ENCODE results near the gene YTHDC1.

YTHDC1 gene

DNA sequence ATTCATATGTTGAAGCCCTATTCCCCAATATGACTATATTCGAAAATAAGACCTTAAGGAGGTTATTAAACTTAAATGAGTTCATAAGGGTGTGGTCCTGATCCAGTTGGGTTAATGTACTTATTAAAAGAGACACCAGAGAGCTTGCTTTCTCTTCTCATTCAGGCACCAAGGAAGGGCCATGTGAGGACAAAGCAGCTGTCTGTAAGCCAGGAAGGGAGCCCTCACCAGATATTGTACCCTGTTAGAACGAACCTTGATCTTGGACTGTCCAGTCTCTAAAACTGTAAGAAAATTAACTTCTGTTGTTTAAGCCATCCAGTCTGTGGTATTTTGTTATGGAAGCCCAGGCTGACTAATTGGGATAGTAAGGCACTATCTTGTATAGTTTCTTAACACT, 9.1 kb upstream of the YTHDC1 start:
- no peak for DNase-seq (ENCODE audit: low spot score)

DNA sequence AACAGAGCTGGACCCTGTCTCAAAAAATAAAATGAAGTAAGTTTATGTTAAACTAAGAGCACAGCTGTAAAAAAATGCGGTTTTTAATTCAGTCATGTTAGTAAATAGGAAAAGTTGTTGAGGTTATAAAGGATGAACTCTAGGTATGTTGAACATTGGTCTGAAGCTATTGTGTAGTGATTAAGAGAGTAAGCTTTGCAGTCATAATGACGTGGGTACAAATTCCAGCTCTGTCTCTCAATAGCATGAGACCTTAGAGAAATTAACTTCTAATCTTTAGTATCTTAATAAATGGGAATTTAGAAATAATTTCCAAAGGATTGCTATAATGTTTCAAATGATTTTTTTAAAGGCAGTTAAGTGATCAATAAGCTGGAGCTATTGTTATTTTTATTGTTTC, 2.9 kb upstream of the YTHDC1 start:
- no peak for DNase-seq (ENCODE audit: low spot score)

DNA sequence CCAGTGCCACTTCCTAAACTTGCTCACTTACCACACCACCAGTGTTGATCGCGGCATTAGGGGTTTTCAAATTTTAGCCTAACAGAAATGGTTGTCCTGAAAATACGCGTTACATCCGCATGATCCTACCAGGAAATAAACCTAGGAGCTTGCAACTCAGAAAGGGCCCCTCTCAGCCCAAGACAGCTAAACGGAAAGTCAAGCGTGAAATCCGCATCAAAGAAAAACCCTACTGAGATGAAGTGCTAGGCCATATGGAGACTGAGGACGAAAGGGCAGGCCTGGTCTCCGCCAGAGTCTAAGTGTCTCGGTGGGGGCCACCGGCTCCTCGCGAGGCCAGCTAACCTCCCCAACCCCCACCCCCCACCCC, 626 bp downstream of the YTHDC1 start:
- no peak for DNase-seq (ENCODE audit: low spot score)

DNA sequence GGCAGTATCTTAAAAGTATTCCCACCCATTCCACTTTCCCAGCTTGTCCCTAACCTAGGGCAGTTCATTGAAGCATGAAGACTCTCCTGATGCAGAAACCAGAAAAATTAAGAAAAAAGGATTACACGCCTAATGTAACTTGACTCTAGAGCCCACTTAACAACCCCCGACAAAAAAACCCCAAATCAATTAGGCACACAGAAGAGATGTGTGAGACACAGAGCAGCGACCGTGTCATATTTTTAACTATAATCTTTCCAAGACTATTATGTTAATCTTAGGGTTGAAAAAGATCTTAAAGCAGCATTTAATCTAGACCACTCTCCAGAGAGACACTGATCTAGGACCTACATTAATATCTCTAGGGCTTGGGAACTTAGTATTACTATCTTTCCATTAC, 1.3 kb downstream of the YTHDC1 start:
- DNase-seq (ENCODE audit: low spot score) = no peak

DNA sequence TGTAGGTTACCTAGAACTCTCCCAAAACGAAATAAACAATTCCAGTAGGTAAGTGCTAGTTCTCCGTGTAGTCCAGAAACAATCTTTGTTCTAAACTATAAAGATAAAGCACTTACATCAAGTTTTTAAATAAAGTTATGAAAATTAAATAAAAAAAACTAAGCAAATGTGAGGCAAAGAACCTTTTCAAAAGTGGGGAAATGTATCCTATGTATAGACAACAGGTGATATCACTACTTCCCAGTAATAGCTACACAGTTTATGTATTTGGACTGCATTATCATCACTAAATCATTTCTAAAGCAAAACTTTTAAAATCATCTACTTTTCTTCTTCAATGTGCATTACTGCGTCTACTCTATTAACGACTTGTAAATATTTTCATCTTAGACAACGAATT, 2.0 kb downstream of the YTHDC1 start:
- DNase-seq (ENCODE audit: low spot score) = no peak

DNA sequence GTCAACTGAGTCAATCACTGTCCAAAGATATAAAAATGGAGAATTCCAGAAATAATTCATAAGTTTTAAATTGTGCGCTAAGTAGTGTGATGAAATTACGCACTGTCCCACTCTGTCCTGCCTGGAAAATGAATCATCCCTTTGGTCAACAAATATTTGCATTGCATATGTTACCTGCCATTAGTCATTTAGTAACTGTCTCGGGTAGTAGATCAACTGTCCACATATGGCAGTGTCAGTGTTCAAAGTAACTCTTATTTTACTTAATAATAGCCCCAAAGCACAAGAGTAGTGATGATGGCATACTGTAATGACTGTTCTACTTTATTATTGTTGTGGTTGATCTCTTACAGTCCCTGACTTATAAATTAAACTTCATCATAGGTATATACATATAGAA, 3.4 kb downstream of the YTHDC1 start:
- DNase-seq (ENCODE audit: low spot score) = no peak

DNA sequence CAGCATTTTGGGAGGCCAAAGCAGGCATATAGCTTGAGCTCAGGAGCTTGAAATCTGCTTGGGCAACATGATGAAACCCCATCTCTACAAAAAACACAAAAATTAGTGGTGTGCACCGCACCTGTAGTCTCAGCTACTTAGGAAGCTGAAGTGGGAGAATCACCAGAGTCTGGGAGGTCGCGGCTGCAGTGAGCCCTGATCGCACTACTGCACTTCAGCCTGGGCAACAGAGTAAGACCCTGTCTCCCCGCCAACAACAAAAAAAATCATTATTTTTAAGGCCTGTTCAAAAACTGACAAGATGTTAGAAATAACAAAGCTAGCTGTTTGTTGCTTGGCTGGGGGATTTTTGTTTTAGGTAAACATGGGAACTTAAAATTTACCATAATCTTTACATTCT, 5.1 kb downstream of the YTHDC1 start:
- no peak for DNase-seq (ENCODE audit: low spot score)

DNA sequence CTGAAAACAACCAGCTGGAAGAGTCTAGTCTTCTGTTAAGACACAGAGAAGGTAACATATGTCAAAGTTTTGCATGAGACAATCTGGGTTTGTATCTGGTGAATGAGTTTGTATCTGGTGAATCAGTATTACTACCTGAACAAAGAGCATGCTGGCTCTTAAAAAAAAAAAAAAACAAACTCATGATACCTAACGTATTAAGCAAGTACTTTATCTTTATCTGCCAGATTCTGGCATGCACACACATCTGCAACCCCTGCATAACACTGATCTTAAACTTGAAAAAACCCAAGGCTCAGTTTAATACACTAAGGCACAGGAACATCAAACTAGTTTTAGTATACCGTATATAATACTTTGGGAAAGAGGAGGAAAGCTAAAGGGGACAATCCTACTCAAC, 5.8 kb downstream of the YTHDC1 start:
- DNase-seq (ENCODE audit: low spot score) = no peak

DNA sequence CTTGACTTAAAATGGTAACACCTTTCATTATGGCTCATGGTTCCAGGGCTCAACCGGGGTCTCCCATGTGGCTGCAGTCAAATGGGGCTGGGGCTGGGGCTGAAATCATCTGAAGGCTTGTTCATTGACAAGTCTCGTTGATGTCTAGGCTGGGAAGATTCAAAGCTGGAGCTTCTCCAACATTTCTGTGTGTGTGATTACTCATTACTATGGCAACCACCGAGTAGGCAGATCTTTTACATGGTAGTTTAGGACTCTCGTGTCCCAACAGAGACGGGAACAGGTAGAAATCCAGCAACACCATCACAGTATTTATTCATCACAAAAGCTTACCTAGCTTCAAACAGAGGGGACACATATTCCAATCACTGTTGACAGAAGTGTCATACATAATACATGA, 7.8 kb downstream of the YTHDC1 start:
- DNase-seq (ENCODE audit: low spot score) = no peak

DNA sequence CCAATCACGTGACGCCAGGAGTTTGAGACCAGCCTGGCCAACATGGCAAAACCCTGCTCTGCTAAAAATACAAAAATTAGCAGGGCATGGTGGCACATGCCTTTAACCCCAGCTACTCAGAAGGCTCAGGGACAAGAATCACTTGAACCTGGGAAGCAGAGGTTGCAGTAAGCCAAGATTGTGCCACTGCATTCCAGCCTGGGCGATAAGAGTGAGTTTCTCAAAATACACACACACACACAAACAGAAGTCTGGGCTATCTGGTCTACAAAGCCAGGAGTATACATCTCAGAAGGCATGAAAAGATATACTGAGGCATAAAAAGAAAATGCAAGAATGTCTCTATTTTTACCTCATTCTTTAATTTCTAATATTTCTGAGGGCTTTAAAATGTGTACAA, 11.3 kb downstream of the YTHDC1 start:
- DNase-seq (ENCODE audit: low spot score) = no peak

DNA sequence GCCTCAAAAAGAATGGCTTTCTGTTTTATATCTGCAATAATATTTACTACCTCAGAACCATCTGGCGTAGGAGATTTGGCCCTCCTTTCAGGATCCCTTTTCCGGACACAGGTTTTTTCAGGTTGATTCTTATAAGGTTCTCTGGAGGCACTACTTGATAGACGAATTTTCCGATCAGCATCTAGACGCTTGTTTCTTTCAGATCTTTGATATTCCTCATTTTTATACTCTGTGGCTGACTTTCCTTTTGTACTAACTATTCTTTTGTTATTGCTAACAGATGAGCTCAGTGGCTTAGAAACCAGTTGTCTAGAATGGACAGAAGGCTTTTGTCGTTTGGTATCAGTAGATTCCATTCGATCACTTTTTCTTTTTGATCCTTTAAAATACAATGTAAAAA, 12.4 kb downstream of the YTHDC1 start:
- no peak for DNase-seq (ENCODE audit: low spot score)

DNA sequence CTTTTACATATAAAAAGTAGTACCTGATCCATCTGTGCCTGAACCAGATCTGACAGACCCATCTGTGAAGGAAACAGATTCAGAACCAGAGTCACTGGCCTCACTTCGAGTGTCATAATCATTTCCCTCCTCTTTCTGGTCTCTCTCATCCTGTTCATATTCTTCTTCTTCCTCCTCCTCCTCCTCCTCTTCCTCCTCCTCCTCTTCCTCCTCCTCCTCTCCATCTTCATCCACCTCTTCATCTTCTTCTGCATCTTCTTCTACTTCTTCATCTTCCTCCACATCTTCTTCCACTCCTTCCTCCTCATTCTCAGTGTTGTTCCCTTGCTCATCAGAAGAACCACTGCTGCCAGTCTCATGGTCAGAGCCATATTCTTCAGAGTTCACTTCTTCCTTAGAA, 12.9 kb downstream of the YTHDC1 start:
- DNase-seq (ENCODE audit: low spot score) = no peak

DNA sequence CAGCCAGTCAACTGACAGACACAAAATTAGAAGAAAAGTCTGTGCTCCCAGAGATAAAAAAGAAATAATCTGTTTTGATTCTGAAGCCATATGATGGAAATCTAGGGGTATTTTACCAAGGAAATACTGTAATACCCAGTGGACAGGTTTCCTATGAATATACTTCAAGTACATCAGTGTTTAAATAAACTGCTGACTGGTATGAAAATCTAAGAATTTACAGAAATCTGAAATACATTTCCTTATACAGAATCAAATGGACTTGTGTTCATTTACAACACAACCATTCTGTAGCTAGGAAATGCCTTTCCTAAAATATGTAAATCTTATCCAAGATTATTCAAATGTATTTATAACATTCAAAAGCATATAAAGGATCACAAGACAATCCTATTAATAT, 13.4 kb downstream of the YTHDC1 start:
- DNase-seq (ENCODE audit: low spot score) = no peak

DNA sequence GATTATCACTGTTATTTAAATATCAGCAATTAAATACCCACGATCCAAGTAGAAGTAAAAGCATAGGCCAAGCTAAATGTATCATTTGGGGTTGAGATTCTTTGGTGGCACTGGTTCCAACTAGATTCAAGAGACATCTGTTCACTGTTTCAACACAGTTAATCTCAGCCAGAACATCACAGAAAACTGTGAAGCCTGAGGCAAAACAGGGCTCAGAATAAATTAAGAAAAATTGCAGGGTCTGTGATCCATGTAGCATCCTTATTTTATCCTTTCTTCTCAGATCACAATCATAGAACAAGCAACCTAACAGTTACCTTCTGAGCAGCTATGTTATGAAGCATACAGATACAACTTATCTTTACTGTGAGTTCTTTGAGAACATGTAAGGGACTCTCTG, 23.7 kb downstream of the YTHDC1 start:
- DNase-seq (ENCODE audit: low spot score) = no peak

DNA sequence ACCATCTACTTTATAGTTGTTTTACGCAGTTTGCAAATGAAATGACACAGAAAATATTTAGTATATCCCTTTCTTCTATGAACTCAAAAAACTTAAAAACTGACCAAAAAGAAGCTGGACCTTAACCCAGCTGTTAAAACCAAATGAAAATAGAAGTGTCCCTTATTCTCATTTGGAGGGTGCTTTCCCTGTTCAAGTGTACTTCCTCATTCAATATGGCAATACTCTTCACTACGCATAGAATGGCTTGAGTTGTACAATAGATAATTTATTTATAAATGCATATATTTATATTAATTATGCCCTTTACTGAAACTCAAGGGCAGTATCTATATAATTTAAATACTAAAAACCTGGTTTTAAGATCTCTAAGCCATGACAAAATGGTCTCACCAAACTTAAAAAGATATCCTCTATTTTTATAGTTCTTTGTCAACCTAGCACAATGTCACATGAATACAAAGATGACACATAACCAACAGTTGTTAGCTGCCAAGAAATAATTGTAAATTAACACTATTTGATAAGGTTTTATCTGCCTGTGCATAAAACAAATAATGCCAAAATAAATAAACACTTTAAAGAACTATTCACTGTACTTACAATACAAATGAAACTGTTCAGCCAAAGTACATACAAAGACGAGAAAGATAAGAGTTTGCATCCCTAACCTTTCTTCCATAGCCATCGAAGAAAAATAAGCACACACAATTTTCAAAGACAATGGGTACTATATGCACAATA, 25.2 kb downstream of the YTHDC1 start:
- no peak for DNase-seq (ENCODE audit: low spot score)

DNA sequence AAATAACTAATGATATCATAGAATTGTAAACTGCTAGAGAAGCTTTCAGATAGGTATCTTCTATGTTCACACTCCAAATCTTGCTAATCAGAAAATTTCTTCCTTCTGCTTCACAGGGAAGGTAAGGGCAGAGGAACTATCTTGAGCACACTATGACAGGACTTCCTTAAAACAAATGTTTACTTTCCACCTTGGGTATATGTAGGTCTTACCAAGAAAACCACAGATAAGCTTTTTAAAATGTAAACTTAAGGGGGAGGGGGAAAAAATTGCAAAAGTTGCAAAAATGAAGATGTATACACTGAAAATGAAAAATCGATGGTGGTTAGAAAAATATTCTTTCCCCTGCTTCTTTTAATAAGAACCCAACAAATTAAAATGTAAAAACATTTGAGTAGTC, 30.9 kb downstream of the YTHDC1 start:
- no peak for DNase-seq (ENCODE audit: low spot score)

DNA sequence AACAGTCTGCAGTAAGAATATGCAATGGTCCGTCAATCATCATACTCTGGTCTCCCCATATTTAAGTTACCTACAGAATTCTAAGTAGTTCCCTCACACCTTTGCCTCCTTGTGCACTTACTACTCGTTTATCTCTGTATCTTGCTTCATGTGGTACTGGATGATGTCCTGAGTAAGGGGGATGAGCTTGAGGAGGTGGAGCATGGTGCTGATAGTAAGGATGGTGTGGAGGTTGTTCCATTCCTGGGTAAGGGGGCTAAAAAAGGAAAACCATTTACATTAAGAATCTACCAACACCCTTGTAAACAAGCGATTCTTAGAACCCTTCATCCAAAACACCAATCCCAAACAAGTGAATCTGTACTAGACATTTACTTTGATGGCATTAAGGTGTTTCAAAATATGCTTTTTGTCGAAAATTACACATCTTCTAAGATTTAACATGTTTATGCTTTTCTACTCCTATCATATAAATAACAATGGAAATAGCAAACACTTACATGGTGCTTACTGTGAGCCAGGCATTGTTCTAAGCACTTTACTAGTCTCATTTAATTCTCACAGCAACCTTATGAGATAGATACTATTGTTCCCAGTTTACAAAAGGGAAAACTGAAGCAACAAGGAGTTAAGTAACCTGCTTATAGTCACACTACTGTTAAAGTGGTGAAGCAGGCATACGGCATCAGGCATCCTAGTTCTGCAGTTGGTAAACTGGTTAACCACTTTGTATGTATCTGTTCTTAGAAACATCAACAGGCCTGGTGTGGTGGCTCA, 33.5 kb downstream of the YTHDC1 start:
- no peak for DNase-seq (ENCODE audit: low spot score)

DNA sequence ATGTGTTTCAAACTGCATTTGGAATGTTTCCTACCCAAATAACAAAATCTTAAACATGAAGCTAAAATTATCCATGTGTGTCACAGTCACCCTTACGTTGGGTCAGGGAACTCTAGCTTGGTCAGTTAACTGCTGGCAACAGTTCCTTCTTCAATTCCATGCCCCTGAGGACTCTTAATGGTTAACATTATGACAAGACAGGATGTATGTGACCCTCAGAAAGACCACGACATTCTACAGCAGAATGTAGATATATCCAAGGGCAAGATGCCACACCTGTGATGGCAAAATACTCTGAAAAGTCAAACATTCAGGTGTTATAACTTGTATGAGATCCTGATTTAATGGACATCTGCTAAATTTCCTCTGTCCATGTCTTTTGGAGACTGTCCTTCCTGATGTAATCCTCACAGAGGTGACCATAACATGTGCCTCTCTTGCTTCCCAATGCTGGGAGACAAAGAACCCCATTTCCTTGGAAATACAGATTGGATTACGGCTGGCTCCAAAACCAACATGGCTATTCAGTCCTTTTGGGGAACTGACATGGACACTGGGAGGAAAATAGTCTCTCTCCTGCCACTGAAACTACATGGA, 39.1 kb downstream of the YTHDC1 start:
- DNase-seq (ENCODE audit: low spot score) = no peak

DNA sequence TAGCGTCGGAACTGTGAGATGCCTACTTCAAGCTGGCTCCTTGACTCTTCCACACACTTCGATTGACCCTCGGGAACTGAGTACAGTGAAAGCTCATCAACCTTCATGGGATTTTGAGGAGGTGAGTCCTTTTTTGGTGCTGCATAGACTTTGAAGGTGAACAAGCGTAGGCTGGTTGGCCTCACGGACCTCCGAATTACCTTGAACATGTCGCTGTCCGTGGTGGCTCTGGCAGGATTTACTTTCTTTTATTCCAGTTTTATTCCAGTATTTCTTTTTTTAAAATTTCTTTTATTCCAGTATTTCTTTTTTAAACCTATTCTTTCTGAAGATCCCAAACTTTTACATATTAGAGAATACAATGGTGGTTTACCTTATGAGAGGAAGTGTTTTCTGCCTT, 45.2 kb downstream of the YTHDC1 start:
- no peak for DNase-seq (ENCODE audit: low spot score)

DNA sequence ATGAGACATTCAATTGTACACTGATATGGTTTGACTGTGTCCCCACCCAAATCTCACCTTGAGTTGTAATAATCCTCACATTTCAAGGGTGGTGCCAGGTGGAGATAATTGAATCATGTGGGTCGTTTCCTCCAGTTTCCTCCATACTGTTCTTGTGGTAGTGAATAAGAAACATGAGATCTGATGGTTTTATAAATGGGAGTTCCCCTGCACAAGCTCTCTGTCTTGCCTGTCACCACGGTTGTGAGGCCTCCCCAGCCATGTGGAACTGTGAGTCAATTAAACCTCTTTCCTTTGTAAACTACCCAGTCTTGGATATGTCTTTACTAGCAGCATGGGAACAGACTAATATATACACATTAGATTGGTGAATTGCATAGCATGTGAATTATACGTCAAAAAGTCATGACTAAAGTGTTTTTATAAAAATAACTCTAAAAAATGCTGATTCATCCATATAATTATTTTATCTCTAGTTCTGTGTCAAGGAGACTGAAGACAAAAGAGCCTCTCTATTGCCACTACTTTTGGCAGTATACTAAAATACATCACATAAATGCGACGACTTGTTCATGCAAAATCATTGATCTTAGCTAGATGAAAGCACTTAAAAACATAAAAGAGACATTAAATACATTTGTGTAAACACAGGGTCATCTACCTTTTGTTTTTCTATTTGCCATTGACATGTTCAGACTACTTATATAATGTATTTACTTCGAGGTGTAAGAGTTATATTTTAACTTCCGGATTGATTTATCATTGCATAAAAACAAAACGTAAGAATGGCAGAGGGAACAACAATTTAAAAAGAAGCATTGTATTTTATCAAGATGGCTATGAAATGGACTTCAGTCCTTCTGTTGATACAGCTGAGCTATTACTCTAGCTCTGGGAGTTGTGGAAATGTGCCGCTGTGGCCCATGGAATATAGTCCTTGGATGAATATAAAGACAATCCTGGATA, 50.1 kb downstream of the YTHDC1 start:
- no peak for DNase-seq (ENCODE audit: low spot score)

DNA sequence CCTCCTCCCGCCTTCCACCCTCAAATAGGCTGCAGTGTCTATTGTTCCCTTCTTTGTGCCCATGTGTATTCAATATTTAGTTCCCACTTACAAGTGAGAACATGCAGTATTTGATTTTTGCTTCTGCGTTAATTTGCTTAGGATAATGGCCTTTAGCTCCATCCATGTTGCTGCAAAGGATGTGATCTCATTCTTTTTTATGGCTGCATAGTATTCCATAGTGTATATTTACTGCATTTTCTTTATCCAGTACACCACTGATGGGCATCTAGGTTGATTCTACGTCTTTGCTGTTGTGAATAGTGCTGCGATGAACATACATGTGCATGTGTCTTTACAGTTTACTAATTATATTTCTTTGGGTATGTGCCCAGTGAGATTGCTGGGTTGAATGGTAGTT, 52.8 kb downstream of the YTHDC1 start:
- no peak for DNase-seq (ENCODE audit: low spot score)

DNA sequence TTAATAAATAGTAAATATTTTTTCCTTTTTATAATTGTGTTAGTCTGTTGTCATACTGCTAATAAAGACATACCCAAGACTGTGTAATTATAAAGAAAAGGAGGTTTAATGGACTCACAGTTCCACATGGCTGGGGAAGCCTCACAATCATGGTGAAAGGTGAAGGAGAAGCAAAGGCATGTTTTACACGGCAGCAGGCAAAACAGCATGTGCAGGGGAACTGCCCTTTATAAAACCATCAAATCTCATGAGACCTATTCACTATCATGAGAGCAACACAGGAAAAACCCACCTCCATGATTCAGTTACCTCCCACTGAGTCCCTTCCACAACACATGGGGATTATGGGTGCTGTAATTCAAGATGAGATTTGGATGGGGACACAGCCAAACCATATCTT, 58.6 kb downstream of the YTHDC1 start:
- no peak for DNase-seq (ENCODE audit: low spot score)

DNA sequence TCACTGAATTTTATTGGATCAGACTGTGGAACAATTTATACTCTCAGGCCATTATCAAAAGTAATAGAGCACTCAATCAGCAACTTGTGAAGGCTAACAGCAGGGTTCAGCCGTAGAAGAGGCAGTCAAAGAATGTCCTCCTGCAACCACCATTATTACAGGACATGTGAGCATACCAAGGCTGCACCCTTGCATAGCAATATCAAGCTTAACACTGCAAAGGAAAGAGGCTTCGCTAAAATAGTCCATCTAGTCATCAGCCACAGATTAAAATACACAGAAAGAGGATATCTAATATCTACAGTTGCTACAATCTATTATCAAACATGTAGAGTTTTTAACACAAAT, 61.5 kb downstream of the YTHDC1 start:
- no peak for DNase-seq (ENCODE audit: low spot score)
